Lower leg skin (tissue), 4 donors: ENCODE results near the gene MED9. TPM values are rescaled to one million over a fixed set of nuclear protein-coding genes. Genes with fewer than 3 reads are reported as not detected.
"Not testable (repeated sequence)": the region's sequence is repeated elsewhere in the genome, so short reads cannot be mapped to it uniquely, and the experiment has no call there.

Experiments
- DNase-seq, 2 donors: peaks; one replicate each; pipeline ENCODE4 v3.0.0-alpha.2; 2019; ENCODE audit warnings: low spot score in 2 of 2
- H3K4me3 ChIP-seq: fragments of 200-600 bp; sonication (generic); 2 replicates; pipeline ENCODE4 v1.5.1; 2017; ENCODE audit warnings: mild to moderate bottlenecking, low read depth; ENCODE audit not compliant: poor library complexity, severe bottlenecking
- POLR2A ChIP-seq, 2 donors: fragments of 450-650 bp; IDR thresholded peaks; one replicate each; pipeline ENCODE4 v1.6.1; 2016 to 2017; ENCODE audit warnings: antibody characterized with exemption in 2 of 2, mild to moderate bottlenecking in 1 of 2, moderate library complexity in 1 of 2
- WGBS, 2 donors: methylation state at CpG; one replicate each; pipeline ENCODE4 v1.1.5; 2018; 5-methylcytosine and 5-hydroxymethylcytosine counted together
- intact Hi-C: fragments of 100-400 bp; cut with DNase I; formaldehyde crosslinking; loops from one replicate; pipeline ENCODE4 v1.15.0; 2023; ENCODE audit warnings: low total_unique reads
- total RNA-seq, 4 donors: library from RNA; depleted of rRNA; stranded (reverse); fragments of >200 nt; gene quantifications; one replicate each; pipeline ENCODE4 v1.1.0, GENCODE V29; 2016
- TF ChIP-seq, protein P1 (sequence below), 3 donors: fragments of 450-650 bp; IDR thresholded peaks; one replicate each; pipeline ENCODE4 v1.5.1; 2016; ENCODE audit warnings: antibody characterized with exemption in 3 of 3, mild to moderate bottlenecking in 3 of 3, moderate library complexity in 2 of 3

Gene MED9
- total RNA-seq, 4 donors from 2014 or later = 14.8 to 29.3 (median 24.2) TPM

- TF ChIP-seq, protein P1, sequence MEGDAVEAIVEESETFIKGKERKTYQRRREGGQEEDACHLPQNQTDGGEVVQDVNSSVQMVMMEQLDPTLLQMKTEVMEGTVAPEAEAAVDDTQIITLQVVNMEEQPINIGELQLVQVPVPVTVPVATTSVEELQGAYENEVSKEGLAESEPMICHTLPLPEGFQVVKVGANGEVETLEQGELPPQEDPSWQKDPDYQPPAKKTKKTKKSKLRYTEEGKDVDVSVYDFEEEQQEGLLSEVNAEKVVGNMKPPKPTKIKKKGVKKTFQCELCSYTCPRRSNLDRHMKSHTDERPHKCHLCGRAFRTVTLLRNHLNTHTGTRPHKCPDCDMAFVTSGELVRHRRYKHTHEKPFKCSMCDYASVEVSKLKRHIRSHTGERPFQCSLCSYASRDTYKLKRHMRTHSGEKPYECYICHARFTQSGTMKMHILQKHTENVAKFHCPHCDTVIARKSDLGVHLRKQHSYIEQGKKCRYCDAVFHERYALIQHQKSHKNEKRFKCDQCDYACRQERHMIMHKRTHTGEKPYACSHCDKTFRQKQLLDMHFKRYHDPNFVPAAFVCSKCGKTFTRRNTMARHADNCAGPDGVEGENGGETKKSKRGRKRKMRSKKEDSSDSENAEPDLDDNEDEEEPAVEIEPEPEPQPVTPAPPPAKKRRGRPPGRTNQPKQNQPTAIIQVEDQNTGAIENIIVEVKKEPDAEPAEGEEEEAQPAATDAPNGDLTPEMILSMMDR (IDR thresholded peaks at IDR 0.05) = no peak
- TF ChIP-seq POLR2A (IDR thresholded peaks at IDR 0.05) = no peak
- WGBS, 2 donors = 51 to 71% methylated on average over 12 of the region's 12 CpGs
- no peak for DNase-seq
These were observed 7.7 kb downstream of the MED9 start for GRCh38 chr17:17484451-17484899.

DNA sequence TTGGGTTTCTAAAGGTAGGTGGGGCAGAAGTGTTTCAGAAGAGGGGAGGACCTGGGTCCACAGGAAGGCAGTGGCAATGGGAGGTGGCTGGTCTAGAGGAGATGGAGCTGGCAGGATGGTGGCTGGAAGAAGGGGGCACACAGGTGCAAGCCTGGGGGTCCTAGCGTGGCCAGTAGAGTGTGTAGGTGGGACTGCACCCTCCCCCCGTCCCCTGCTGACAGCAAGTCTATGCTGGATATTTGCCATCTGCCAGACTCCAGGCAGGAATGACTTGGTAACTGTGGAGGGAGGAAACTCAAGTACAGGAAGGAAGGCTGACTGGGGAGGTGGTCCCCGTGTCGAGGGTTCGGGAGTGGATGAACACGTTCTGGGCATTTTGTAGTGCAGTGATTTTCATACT is 8.6 kb downstream of the MED9 start:
- DNase-seq = no peak
- WGBS, 2 donors = 91 to 92% methylated on average over 6 of the region's 6 CpGs
- intact Hi-C loops = no loop called here
- no peak overlapping the region for H3K4me3 ChIP-seq
- TF ChIP-seq, protein P1 (IDR thresholded peaks at IDR 0.05) = no peak
- no peak for TF ChIP-seq POLR2A (IDR thresholded peaks at IDR 0.05)

More at GRCh38 chr17:17484451-17484899, 7.7 kb downstream of the MED9 start:
- H3K4me3 ChIP-seq = no peak overlapping the region
- intact Hi-C loops = no loop called here

- intact Hi-C loops, DNase-seq, H3K4me3 ChIP-seq: not testable (repeated sequence)
- WGBS, 2 donors = 95 to 97% methylated on average over 10 to 18 of the region's 23 CpGs
These were observed 9.6 kb downstream of the MED9 start for GRCh38 chr17:17486416-17486815.

- 45 to 50% methylated on average over 2 of the region's 2 CpGs for WGBS, 2 donors
- intact Hi-C loops = no loop called here
- H3K4me3 ChIP-seq = no peak overlapping the region
- DNase-seq = no peak
- TF ChIP-seq POLR2A (IDR thresholded peaks at IDR 0.05) = no peak
- TF ChIP-seq, protein P1 (IDR thresholded peaks at IDR 0.05) = no peak
These were observed 11.2 kb downstream of the MED9 start for GRCh38 chr17:17487998-17488397.

GRCh38 chr17:17491031-17491471 is 14.3 kb downstream of the MED9 start:
- WGBS, 2 donors = 77 to 79% methylated on average over 10 of the region's 10 CpGs
- no peak for TF ChIP-seq POLR2A (IDR thresholded peaks at IDR 0.05)
- TF ChIP-seq, protein P1 (IDR thresholded peaks at IDR 0.05) = no peak
- no peak for DNase-seq
- no peak overlapping the region for H3K4me3 ChIP-seq
- intact Hi-C loops = no loop called here

- no peak overlapping the region for H3K4me3 ChIP-seq
- TF ChIP-seq, protein P1 (IDR thresholded peaks at IDR 0.05) = no peak
- no peak for TF ChIP-seq POLR2A (IDR thresholded peaks at IDR 0.05)
- no peak for DNase-seq
- WGBS, 2 donors = 72 to 87% methylated on average over 6 to 17 of the region's 17 CpGs
- intact Hi-C loops = no loop called here
These were observed 14.8 kb downstream of the MED9 start for GRCh38 chr17:17491546-17491988.
